ENCODE data around the gene CNKSR1.

The CNKSR1 gene

GRCh38 chr1:26145960-26146294 lies 31.4 kb upstream of the CNKSR1 start:
- Histone ChIP-seq H3K79me2 (ENCODE audit: low read length) (no peaks in the 10 kb centered on the region), H3K4me3 (ENCODE audit: low read length) (no peak overlapping the region), H4K20me1 (ENCODE audit: insufficient read depth, low read length) (no peaks in the 10 kb centered on the region), H3K4me1 (ENCODE audit: low read length) (peaks cover 3% of the 10 kb centered on the region; the same call in 1 of the 2 replicates), H3K9me3 (replicated peaks; ENCODE audit: insufficient read depth, low read length) (no peaks in the 10 kb centered on the region), H3K27me3 (replicated peaks; ENCODE audit: insufficient read depth, low read length) (no peaks in the 10 kb centered on the region), H2AFZ (ENCODE audit: low read length) (no peak overlapping the region), H3K9me2 (replicated peaks; ENCODE audit: insufficient read depth, low read length) (no peaks in the 10 kb centered on the region), H3K27ac (ENCODE audit: low read length) (no peak overlapping the region), H3K4me2 (ENCODE audit: low read depth, low read length) (no peak overlapping the region), H3K9ac (ENCODE audit: low read length) (no peak overlapping the region), H3K36me3 (replicated peaks; ENCODE audit: insufficient read depth, low read length) (no peaks in the 10 kb centered on the region), H3F3A (ENCODE audit: insufficient read depth, low read length) (no peaks in the 10 kb centered on the region)
- DNase-seq = no peak
- TF ChIP-seq EZH2 (optimal IDR thresholded peaks at IDR 0.05; ENCODE audit: low read depth, low read length) = no peak
- no peak for TF ChIP-seq EZH2phosphoT487 (IDR thresholded peaks at IDR 0.05; ENCODE audit: low read length)
- TF ChIP-seq, protein P1, sequence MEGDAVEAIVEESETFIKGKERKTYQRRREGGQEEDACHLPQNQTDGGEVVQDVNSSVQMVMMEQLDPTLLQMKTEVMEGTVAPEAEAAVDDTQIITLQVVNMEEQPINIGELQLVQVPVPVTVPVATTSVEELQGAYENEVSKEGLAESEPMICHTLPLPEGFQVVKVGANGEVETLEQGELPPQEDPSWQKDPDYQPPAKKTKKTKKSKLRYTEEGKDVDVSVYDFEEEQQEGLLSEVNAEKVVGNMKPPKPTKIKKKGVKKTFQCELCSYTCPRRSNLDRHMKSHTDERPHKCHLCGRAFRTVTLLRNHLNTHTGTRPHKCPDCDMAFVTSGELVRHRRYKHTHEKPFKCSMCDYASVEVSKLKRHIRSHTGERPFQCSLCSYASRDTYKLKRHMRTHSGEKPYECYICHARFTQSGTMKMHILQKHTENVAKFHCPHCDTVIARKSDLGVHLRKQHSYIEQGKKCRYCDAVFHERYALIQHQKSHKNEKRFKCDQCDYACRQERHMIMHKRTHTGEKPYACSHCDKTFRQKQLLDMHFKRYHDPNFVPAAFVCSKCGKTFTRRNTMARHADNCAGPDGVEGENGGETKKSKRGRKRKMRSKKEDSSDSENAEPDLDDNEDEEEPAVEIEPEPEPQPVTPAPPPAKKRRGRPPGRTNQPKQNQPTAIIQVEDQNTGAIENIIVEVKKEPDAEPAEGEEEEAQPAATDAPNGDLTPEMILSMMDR (IDR thresholded peaks at IDR 0.05; ENCODE audit: low read length) = no peak

GRCh38 chr1:26148887-26149286 lies 28.4 kb upstream of the CNKSR1 start:
- TF ChIP-seq EZH2 (optimal IDR thresholded peaks at IDR 0.05; ENCODE audit: low read depth, low read length) (no peak), EZH2phosphoT487 (IDR thresholded peaks at IDR 0.05; ENCODE audit: low read length) (no peak)
- TF ChIP-seq, protein P1 (IDR thresholded peaks at IDR 0.05; ENCODE audit: low read length) = no peak
- H3K36me3 ChIP-seq (replicated peaks; ENCODE audit: insufficient read depth, low read length) = no peaks in the 10 kb centered on the region
- peaks cover 3% of the 10 kb centered on the region; the same call in 1 of the 2 replicates for H3K4me1 ChIP-seq (ENCODE audit: low read length)
- no peaks in the 10 kb centered on the region for H3K9me2 ChIP-seq (replicated peaks; ENCODE audit: insufficient read depth, low read length)
- no peaks in the 10 kb centered on the region for H4K20me1 ChIP-seq (ENCODE audit: insufficient read depth, low read length)
- no peak overlapping the region for H3K4me3 ChIP-seq (ENCODE audit: low read length)
- H3F3A ChIP-seq (ENCODE audit: insufficient read depth, low read length) = no peaks in the 10 kb centered on the region
- no peak overlapping the region for H3K4me2 ChIP-seq (ENCODE audit: low read depth, low read length)
- H2AFZ ChIP-seq (ENCODE audit: low read length) = no peak overlapping the region
- H3K27ac ChIP-seq (ENCODE audit: low read length) = no peak overlapping the region
- no peaks in the 10 kb centered on the region for H3K27me3 ChIP-seq (replicated peaks; ENCODE audit: insufficient read depth, low read length)
- no peaks in the 10 kb centered on the region for H3K79me2 ChIP-seq (ENCODE audit: low read length)
- DNase-seq = no peak
- H3K9me3 ChIP-seq (replicated peaks; ENCODE audit: insufficient read depth, low read length) = no peaks in the 10 kb centered on the region
- no peak overlapping the region for H3K9ac ChIP-seq (ENCODE audit: low read length)

GRCh38 chr1:26153966-26154532 lies 23.2 kb upstream of the CNKSR1 start:
- no peaks in the 10 kb centered on the region for H4K20me1 ChIP-seq (ENCODE audit: insufficient read depth, low read length)
- H3K4me1 ChIP-seq (ENCODE audit: low read length) = no peaks in the 10 kb centered on the region
- no peak overlapping the region for H3K9ac ChIP-seq (ENCODE audit: low read length)
- H3K27me3 ChIP-seq (replicated peaks; ENCODE audit: insufficient read depth, low read length) = no peaks in the 10 kb centered on the region
- no peak overlapping the region for H3K27ac ChIP-seq (ENCODE audit: low read length)
- no peak overlapping the region for H3K4me2 ChIP-seq (ENCODE audit: low read depth, low read length)
- no peaks in the 10 kb centered on the region for H3K79me2 ChIP-seq (ENCODE audit: low read length)
- H3F3A ChIP-seq (ENCODE audit: insufficient read depth, low read length) = no peaks in the 10 kb centered on the region
- no peak overlapping the region for H3K4me3 ChIP-seq (ENCODE audit: low read length)
- TF ChIP-seq EZH2phosphoT487 (IDR thresholded peaks at IDR 0.05; ENCODE audit: low read length) (no peak), EZH2 (optimal IDR thresholded peaks at IDR 0.05; ENCODE audit: low read depth, low read length) (no peak)
- TF ChIP-seq, protein P1 (IDR thresholded peaks at IDR 0.05; ENCODE audit: low read length) = no peak
- no peaks in the 10 kb centered on the region for H3K9me3 ChIP-seq (replicated peaks; ENCODE audit: insufficient read depth, low read length)
- no peaks in the 10 kb centered on the region for H3K36me3 ChIP-seq (replicated peaks; ENCODE audit: insufficient read depth, low read length)
- H2AFZ ChIP-seq (ENCODE audit: low read length) = no peak overlapping the region
- DNase-seq = no peak
- no peaks in the 10 kb centered on the region for H3K9me2 ChIP-seq (replicated peaks; ENCODE audit: insufficient read depth, low read length)
